Karpas-422 (cell line): ENCODE data around the gene PHC2. TPM values are rescaled to one million over a fixed set of nuclear protein-coding genes. Genes with fewer than 3 reads are reported as not detected.
A peak's percentile ranks its signal among the peaks of the same experiment; 100 is the strongest.

Experiments used
- DNase-seq: peaks from one replicate; pipeline ENCODE4 v3.0.0-alpha.2; 2015
- H2AFZ ChIP-seq: fragments of 200-600 bp; sonication (generic); 2 replicates; pipeline ENCODE4 v1.6.1; 2014; ENCODE audit warnings: antibody characterized with exemption, low read length, mixed read lengths
- H3K27ac ChIP-seq: fragments of 200-600 bp; sonication (generic); 2 replicates; pipeline ENCODE4 v1.5.1; 2014; ENCODE audit warnings: mild to moderate bottlenecking, low read length, moderate library complexity
- H3K27me3 ChIP-seq: fragments of 200-600 bp; sonication (generic); 2 replicates; pipeline ENCODE4 v1.6.1; 2014; ENCODE audit warnings: low read length, mixed read lengths
- H3K36me3 ChIP-seq: fragments of 200-600 bp; sonication (generic); 2 replicates; pipeline ENCODE4 v1.6.1; 2014; ENCODE audit warnings: low read length, mixed read lengths; ENCODE audit not compliant: insufficient read depth
- H3K4me1 ChIP-seq: fragments of 200-600 bp; sonication (generic); 2 replicates; pipeline ENCODE4 v1.6.1; 2014; ENCODE audit warnings: mild to moderate bottlenecking, low read length, mixed read lengths
- H3K4me2 ChIP-seq: fragments of 200-600 bp; sonication (generic); 2 replicates; pipeline ENCODE4 v1.6.1; 2014; ENCODE audit warnings: low read length, low read depth, mild to moderate bottlenecking; ENCODE audit not compliant: poor library complexity, severe bottlenecking
- H3K4me3 ChIP-seq: fragments of 200-600 bp; sonication (generic); 2 replicates; pipeline ENCODE4 v1.5.1; 2014; ENCODE audit warnings: mild to moderate bottlenecking, antibody characterized with exemption, low read length, mixed read lengths
- H3K79me2 ChIP-seq: fragments of 200-600 bp; sonication (generic); 2 replicates; pipeline ENCODE4 v1.6.1; 2014; ENCODE audit warnings: mild to moderate bottlenecking, low read length, mixed read lengths
- H3K9ac ChIP-seq: fragments of 200-600 bp; sonication (generic); 2 replicates; pipeline ENCODE4 v1.6.0; 2014; ENCODE audit warnings: low read length
- H3K9me2 ChIP-seq: fragments of 200-600 bp; sonication (generic), shearing (Covaris generic); replicated peaks from 2 replicates; pipeline ENCODE4 v1.6.0; 2014; ENCODE audit warnings: mild to moderate bottlenecking, low read length, moderate library complexity; ENCODE audit not compliant: insufficient read depth
- H3K9me3 ChIP-seq: fragments of 300-700, 200-600 bp; sonication (generic); 2 replicates; pipeline ENCODE4 v1.6.1; 2014; ENCODE audit warnings: low read length, mixed read lengths
- H4K20me1 ChIP-seq: fragments of 200-600 bp; sonication (generic); 2 replicates; pipeline ENCODE4 v1.6.1; 2014; ENCODE audit warnings: mild to moderate bottlenecking, antibody characterized with exemption, low read length, low read depth; ENCODE audit not compliant: insufficient read depth
- total RNA-seq: library from RNA; depleted of rRNA; stranded (reverse); fragments of >200 nt; shearing (Covaris generic); gene quantifications from 2 replicates; pipeline ENCODE4 v1.2.3, GENCODE V29; 2014; ENCODE audit warnings: low replicate concordance

The PHC2 gene
- total RNA-seq, 1 experiment from 2014 or later: 54.3 TPM

DNA sequence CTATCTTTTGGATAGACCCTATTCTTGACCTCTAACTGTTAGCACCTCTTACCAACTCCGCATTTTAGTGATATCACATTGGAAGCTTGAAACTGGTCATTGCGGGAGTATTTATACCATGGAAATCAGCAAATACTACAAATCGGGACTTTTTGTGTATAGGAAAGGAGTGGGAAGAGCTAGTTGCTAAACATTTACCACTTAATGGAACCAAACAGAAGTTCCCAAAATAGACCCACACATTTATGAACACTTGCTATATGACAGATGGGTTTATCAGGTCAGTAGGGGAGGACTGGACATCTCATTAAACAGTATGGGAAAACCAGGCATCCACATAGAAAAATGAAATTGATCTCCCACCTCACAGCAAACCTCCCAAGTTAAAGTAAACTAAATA is 29.4 kb downstream of the PHC2 start:
- H3K4me3 ChIP-seq: no peak overlapping the region
- no peak for DNase-seq
- H4K20me1 ChIP-seq: no peaks in the 10 kb centered on the region
- H3K9ac ChIP-seq: no peak overlapping the region
- H3K4me1 ChIP-seq: peaks cover 7% of the 10 kb centered on the region
- no peaks in the 10 kb centered on the region for H3K9me3 ChIP-seq
- H3K36me3 ChIP-seq: no peaks in the 10 kb centered on the region
- no peaks in the 10 kb centered on the region for H3K79me2 ChIP-seq
- H3K9me2 ChIP-seq: no peaks in the 10 kb centered on the region
- no peak overlapping the region for H3K27ac ChIP-seq
- 0 out of 2 replicates have a peak, but pooled peaks cover 4% of the 10 kb centered on the region for H3K27me3 ChIP-seq
- H3K4me2 ChIP-seq: no peak overlapping the region
- H2AFZ ChIP-seq: no peak overlapping the region

DNA sequence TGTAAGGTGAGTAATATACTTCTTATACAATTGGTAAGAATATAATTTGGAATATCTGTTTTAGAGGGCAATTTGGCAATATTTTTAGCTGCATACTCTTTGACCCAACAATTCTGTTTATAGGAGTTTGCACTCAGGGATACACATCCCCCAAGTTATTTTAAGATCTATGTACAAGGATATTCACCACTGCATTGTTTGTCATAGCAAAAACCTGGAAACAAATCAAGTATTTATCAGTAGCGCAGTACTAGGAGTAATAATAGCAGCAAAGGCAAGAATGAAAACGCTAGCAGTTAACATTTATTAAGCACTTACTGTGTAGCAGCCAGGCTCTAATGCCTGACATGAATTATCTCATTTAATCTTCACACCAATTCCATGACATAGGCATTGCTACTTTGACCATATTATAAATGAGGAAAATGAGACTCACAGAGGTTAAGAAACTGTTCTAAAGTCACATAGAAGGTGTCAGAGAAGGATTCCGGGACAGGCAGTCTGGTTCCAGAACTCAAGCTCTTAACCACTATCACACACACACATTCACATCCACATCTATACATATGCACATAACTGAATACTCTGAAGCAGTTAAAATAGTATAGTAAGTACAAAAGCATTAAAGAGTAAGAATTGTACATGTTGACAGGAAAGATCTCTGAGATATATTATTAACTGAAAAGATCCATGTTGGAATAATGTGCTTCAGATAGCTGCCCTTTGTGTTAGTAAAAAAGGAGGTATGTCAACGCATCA is 30.6 kb downstream of the PHC2 start:
- H2AFZ ChIP-seq: no peak overlapping the region
- peaks cover 15% of the 10 kb centered on the region for H3K4me1 ChIP-seq
- no peaks in the 10 kb centered on the region for H3K79me2 ChIP-seq
- H3K4me3 ChIP-seq: no peak overlapping the region
- H3K9ac ChIP-seq: no peak overlapping the region
- no peak for DNase-seq
- no peaks in the 10 kb centered on the region for H3K9me3 ChIP-seq
- H4K20me1 ChIP-seq: no peaks in the 10 kb centered on the region
- no peaks in the 10 kb centered on the region for H3K36me3 ChIP-seq
- no peaks in the 10 kb centered on the region for H3K9me2 ChIP-seq
- H3K4me2 ChIP-seq: no peak overlapping the region
- no peaks in the 10 kb centered on the region for H3K27me3 ChIP-seq
- H3K27ac ChIP-seq: no peak overlapping the region

DNA sequence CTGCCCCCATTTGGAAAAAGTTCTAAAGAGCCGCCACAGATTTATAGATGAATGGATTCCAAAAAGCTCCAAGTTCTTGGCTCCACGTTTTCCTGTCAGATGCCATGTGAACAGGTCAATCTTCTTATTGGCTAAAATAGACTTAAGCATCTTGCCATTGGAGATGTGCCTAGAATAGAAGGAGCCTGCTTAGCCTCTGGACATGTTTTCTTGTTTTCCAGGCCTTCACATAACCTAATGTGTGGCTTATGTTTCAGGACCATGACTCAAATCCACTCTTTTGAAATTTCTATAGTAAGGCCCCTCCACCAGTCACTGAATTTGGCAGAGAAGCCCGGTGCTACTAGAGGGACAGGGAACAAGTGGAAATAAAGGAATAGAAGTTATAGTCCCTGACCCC is 31.5 kb downstream of the PHC2 start:
- Histone ChIP-seq H3K9me2 (no peaks in the 10 kb centered on the region), H3K27ac (no peak overlapping the region), H3K4me3 (no peak overlapping the region), H3K79me2 (no peaks in the 10 kb centered on the region), H3K4me2 (no peak overlapping the region), H3K9ac (no peak overlapping the region), H3K36me3 (no peaks in the 10 kb centered on the region), H4K20me1 (no peaks in the 10 kb centered on the region), H3K9me3 (no peaks in the 10 kb centered on the region), H3K27me3 (no peaks in the 10 kb centered on the region), H3K4me1 (peaks cover 15% of the 10 kb centered on the region), H2AFZ (no peak overlapping the region)
- DNase-seq: no peak

DNA sequence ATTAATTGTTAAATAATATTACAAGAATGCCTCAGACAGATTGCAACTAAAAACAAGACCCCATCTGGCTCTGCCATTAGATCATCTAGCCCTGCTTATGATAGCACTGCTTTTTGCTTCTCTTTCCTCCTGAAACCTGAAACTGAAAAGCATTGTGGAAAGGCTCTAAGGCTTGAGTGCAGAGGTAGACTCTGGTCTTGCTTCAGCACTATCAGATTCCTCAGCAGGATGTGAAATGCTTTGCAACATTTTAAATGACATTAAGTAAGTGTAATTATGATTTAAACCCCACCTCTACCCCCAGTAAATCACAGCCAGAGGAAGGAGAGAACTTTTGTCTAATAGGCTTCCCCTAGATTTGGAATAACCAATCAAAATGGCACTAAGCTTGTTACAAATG is 32.9 kb downstream of the PHC2 start:
- Histone ChIP-seq H3K4me1 (peaks cover 28% of the 10 kb centered on the region), H3K36me3 (no peaks in the 10 kb centered on the region), H4K20me1 (no peaks in the 10 kb centered on the region), H3K27ac (no peak overlapping the region), H3K9me3 (no peaks in the 10 kb centered on the region), H3K79me2 (no peaks in the 10 kb centered on the region), H3K9me2 (no peaks in the 10 kb centered on the region), H3K4me3 (no peak overlapping the region), H2AFZ (no peak overlapping the region), H3K9ac (no peak overlapping the region), H3K4me2 (no peak overlapping the region), H3K27me3 (no peaks in the 10 kb centered on the region)
- no peak for DNase-seq

DNA sequence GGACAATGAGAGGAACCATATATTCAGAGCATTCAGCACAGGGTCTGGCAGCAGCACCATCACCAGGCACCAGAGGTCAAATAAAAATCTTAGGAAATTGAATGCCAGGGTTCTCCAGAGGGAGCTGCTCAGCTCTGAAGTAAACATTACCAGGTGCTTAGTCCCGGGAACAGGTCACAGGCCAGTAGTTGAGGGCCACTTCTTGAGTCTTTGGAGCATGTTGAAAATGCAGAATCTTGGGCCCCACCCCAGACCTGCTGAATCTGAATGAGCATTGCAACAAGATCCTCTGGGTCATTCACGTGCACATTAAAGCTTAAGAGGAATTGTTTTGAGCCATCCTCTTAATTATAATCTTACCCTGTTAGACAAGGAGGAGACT is 33.8 kb downstream of the PHC2 start:
- H3K9ac ChIP-seq: no peak overlapping the region
- H4K20me1 ChIP-seq: no peaks in the 10 kb centered on the region
- no peak overlapping the region for H3K27ac ChIP-seq
- no peaks in the 10 kb centered on the region for H3K9me2 ChIP-seq
- no peak overlapping the region for H3K4me3 ChIP-seq
- H3K27me3 ChIP-seq: no peaks in the 10 kb centered on the region
- H3K36me3 ChIP-seq: no peaks in the 10 kb centered on the region
- H3K9me3 ChIP-seq: no peaks in the 10 kb centered on the region
- no peaks in the 10 kb centered on the region for H3K79me2 ChIP-seq
- peaks cover 37% of the 10 kb centered on the region for H3K4me1 ChIP-seq
- DNase-seq: no peak
- no peak overlapping the region for H2AFZ ChIP-seq
- H3K4me2 ChIP-seq: no peak overlapping the region

DNA sequence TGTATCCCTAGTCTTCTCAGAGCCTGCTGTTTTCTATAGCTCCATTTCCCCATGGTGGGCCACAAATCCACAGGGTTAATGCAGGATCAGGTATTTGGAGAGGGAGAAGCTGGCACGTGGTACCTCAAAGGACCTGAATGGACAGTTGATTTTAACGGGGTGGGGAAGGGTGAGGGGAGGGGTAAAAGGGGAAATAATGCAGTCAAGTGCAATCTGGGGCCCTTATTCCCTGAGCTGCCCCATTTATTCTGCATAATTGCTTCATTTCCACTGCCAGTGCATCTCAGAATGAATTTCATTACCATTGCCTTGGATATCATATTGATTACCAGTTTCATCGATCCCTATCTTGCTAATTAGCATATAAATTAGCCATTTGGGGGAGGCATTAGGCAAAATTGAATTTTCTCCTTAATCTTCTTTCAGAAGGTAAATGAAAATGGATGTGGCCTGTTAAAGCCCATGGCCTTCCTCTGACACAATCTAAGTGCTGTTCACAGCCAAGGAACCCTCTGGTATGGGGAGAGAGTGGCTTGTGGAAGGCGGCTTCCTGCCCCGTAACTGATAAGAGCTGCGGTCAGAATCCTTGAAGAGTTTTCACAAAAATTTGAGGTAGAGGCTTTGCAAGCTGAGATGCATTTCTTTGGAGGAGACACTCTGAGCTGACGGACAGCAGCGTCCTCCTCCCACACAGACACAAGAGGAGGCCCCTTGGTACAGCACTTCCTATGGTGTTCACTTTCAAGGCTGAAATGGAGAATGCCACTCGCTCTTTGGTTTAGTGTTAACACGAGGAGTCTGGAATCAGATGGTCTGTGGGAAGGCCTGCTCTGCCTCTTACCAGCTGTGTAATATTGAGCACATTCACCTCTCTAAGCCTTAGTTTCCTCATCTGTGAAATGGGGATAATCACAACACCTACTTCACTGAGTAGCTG is 34.4 kb downstream of the PHC2 start:
- H3K79me2 ChIP-seq: no peaks in the 10 kb centered on the region
- no peaks in the 10 kb centered on the region for H3K9me2 ChIP-seq
- no peak overlapping the region for H3K9ac ChIP-seq
- no peak overlapping the region for H3K4me3 ChIP-seq
- no peak overlapping the region for H3K27ac ChIP-seq
- H3K4me1 ChIP-seq: peaks cover 43% of the 10 kb centered on the region
- H3K9me3 ChIP-seq: no peaks in the 10 kb centered on the region
- no peaks in the 10 kb centered on the region for H4K20me1 ChIP-seq
- no peaks in the 10 kb centered on the region for H3K36me3 ChIP-seq
- no peak overlapping the region for H2AFZ ChIP-seq
- peak overlapping the region; percentile 23 for H3K4me2 ChIP-seq
- no peaks in the 10 kb centered on the region for H3K27me3 ChIP-seq
- peak; percentile 53 for DNase-seq

DNA sequence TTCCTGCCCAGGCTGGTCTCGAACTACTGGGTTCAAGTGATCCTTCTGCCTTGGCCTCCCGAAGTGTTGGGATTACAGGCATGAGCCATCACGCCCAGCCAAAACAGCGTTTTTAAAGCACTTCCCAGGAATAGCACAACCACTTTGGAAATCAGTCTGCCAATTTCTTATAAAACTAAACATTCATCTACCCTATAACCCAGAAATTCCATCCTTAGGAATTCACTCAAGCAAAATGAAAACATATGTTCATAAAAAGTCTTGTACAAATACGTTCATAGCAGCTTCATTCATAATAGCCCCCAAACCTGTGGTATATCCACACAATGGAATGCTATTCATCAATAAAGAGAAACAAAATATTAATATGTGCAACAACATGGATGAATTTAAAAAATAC is 36.1 kb downstream of the PHC2 start:
- Histone ChIP-seq H3K4me3 (no peak overlapping the region), H3K9me2 (no peaks in the 10 kb centered on the region), H2AFZ (no peak overlapping the region), H4K20me1 (no peaks in the 10 kb centered on the region), H3K79me2 (no peaks in the 10 kb centered on the region), H3K4me2 (no peak overlapping the region), H3K27ac (no peak overlapping the region), H3K4me1 (peaks cover 55% of the 10 kb centered on the region), H3K9me3 (no peaks in the 10 kb centered on the region), H3K36me3 (no peaks in the 10 kb centered on the region), H3K9ac (no peak overlapping the region), H3K27me3 (no peaks in the 10 kb centered on the region)
- DNase-seq: no peak

DNA sequence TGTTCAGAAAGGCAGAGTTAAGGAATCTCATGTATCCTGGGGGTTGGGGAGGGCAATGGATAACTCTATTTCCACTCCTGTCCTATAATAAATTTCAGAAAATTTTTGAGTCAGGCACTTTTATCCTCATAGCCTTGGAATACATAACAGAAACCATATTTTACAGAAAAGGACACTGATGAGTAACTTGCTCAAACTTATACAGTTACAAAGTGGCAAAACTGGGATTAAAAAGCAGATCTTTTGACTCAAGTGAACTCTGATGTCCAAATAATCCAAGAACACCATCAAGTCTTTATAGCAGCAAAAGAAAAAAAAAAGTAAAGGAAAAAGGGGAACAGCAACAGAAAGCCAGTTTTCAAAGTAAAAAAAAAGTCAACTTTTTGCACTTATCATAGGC is 36.9 kb downstream of the PHC2 start:
- Histone ChIP-seq H3K79me2 (no peaks in the 10 kb centered on the region), H3K9me3 (no peaks in the 10 kb centered on the region), H3K27ac (no peak overlapping the region), H4K20me1 (no peaks in the 10 kb centered on the region), H3K9ac (no peak overlapping the region), H3K9me2 (no peaks in the 10 kb centered on the region), H3K4me3 (no peak overlapping the region), H3K27me3 (no peaks in the 10 kb centered on the region), H2AFZ (0 out of 2 replicates have a peak overlapping the region, but pooled peaks have one; percentile 67), H3K36me3 (no peaks in the 10 kb centered on the region), H3K4me2 (peak overlapping the region; percentile 43), H3K4me1 (peaks cover 55% of the 10 kb centered on the region)
- no peak for DNase-seq
